ENCODE results near the gene GBX1.

GBX1 gene

GRCh38 chr7:151139791-151140190 lies 27.7 kb downstream of the GBX1 start:
- DNase-seq (ENCODE audit: low read depth), result no peak

GRCh38 chr7:151139071-151139790 lies 28.3 kb downstream of the GBX1 start:
- no peak for DNase-seq (ENCODE audit: low read depth)

- DNase-seq (ENCODE audit: low read depth), result no peak
These were observed 29.2 kb downstream of the GBX1 start for GRCh38 chr7:151138153-151138851.

- DNase-seq (ENCODE audit: low read depth), result no peak
These were observed 29.7 kb downstream of the GBX1 start for GRCh38 chr7:151137791-151138152.

- DNase-seq (ENCODE audit: low read depth), result no peak
These were observed 30.3 kb downstream of the GBX1 start for GRCh38 chr7:151137076-151137675.

- DNase-seq (ENCODE audit: low read depth), result no peak
These were observed 31.3 kb downstream of the GBX1 start for GRCh38 chr7:151135866-151136843.

GRCh38 chr7:151135525-151135845 lies 32.0 kb downstream of the GBX1 start:
- DNase-seq (ENCODE audit: low read depth), result no peak

GRCh38 chr7:151134743-151135524 lies 32.6 kb downstream of the GBX1 start:
- no peak for DNase-seq (ENCODE audit: low read depth)

GRCh38 chr7:151133986-151134742 lies 33.3 kb downstream of the GBX1 start:
- no peak for DNase-seq (ENCODE audit: low read depth)

GRCh38 chr7:151133266-151133985 lies 34.1 kb downstream of the GBX1 start:
- no peak for DNase-seq (ENCODE audit: low read depth)

GRCh38 chr7:151132461-151133205 lies 34.9 kb downstream of the GBX1 start:
- DNase-seq (ENCODE audit: low read depth), result no peak

GRCh38 chr7:151131592-151132293 lies 35.8 kb downstream of the GBX1 start:
- DNase-seq (ENCODE audit: low read depth), result no peak

- DNase-seq (ENCODE audit: low read depth), result no peak
These were observed 36.3 kb downstream of the GBX1 start for GRCh38 chr7:151131224-151131591.

- no peak for DNase-seq (ENCODE audit: low read depth)
These were observed 36.7 kb downstream of the GBX1 start for GRCh38 chr7:151130741-151131157.

GRCh38 chr7:151129960-151130591 lies 37.4 kb downstream of the GBX1 start:
- no peak for DNase-seq (ENCODE audit: low read depth)

GRCh38 chr7:151129117-151129959 lies 38.2 kb downstream of the GBX1 start:
- DNase-seq (ENCODE audit: low read depth), result no peak

GRCh38 chr7:151128716-151129115 lies 38.8 kb downstream of the GBX1 start:
- no peak for DNase-seq (ENCODE audit: low read depth)

All from stromal cell of bone marrow (primary cell).